ENCODE data around the gene GALNT14.

The GALNT14 gene

GRCh38 chr2:30936977-30937376 lies 201.3 kb downstream of the GALNT14 start:
- H2AK5ac ChIP-seq (ENCODE audit: low read length, severe bottlenecking) = no peak overlapping the region
- peaks cover 0 to 29% of the 10 kb centered on the region in 2 experiments for H3K27me3 ChIP-seq (ENCODE audit: control insufficient read depth in 1 of 2, insufficient read depth in 1 of 2, low read length in 2 of 2)
- no peaks in the 10 kb centered on the region for H3K9me3 ChIP-seq (ENCODE audit: control insufficient read depth, low read length)
- no peak overlapping the region for H3K9ac ChIP-seq (ENCODE audit: low read length)
- H3K79me1 ChIP-seq (replicated peaks; ENCODE audit: low read length, poor library complexity, severe bottlenecking) = no peaks in the 10 kb centered on the region
- no peak overlapping the region for H3K4me2 ChIP-seq (ENCODE audit: low read length, poor library complexity, severe bottlenecking)
- H4K91ac ChIP-seq (ENCODE audit: low read length) = no peak overlapping the region
- H2BK15ac ChIP-seq (ENCODE audit: low read depth, poor library complexity, severe bottlenecking) = no peak overlapping the region
- no peak overlapping the region for H3K27ac ChIP-seq (ENCODE audit: low read length, poor library complexity, severe bottlenecking)
- no peak overlapping the region for H2AFZ ChIP-seq (ENCODE audit: low read depth, low read length)
- H3K14ac ChIP-seq (ENCODE audit: low read length in 2 of 2) = no peak overlapping the region
- H3K4ac ChIP-seq (ENCODE audit: low read depth in 1 of 2, low read length in 2 of 2) = no peak overlapping the region
- no peak overlapping the region for H3K18ac ChIP-seq (ENCODE audit: low read depth in 1 of 2, low read length in 2 of 2)
- no peak overlapping the region for H2BK5ac ChIP-seq (ENCODE audit: low read depth, low read length, poor library complexity, severe bottlenecking)
- no peak overlapping the region for H4K8ac ChIP-seq (ENCODE audit: low read length)
- no peak for DNase-seq
- no peak overlapping the region for H2BK120ac ChIP-seq (ENCODE audit: low read depth, low read length)
- WGBS = 58% methylated on average over 2 of the region's 2 CpGs
- H2BK12ac ChIP-seq (ENCODE audit: low read length in 2 of 2) = no peak overlapping the region
- H3K23ac ChIP-seq (ENCODE audit: low read length in 2 of 2) = no peak overlapping the region
- peaks cover 0 to 48% of the 10 kb centered on the region in 2 experiments for H3K36me3 ChIP-seq (ENCODE audit: control insufficient read depth in 1 of 2, insufficient read depth in 2 of 2, low read depth in 1 of 2, low read length in 2 of 2)
- H3K4me1 ChIP-seq (ENCODE audit: control insufficient read depth, insufficient read depth, low read depth, low read length) = no peaks in the 10 kb centered on the region
- no peak overlapping the region for H3K4me3 ChIP-seq (ENCODE audit: insufficient read depth in 1 of 2, low read depth in 1 of 2, low read length in 2 of 2)

- Histone ChIP-seq H2BK12ac (ENCODE audit: low read length in 2 of 2) (no peak overlapping the region), H3K14ac (ENCODE audit: low read length in 2 of 2) (no peak overlapping the region), H4K8ac (ENCODE audit: low read length) (no peak overlapping the region), H2BK120ac (ENCODE audit: low read depth, low read length) (no peak overlapping the region), H3K4me3 (ENCODE audit: insufficient read depth in 1 of 2, low read depth in 1 of 2, low read length in 2 of 2) (no peak overlapping the region), H3K4ac (ENCODE audit: low read depth in 1 of 2, low read length in 2 of 2) (no peak overlapping the region), H3K27me3 (ENCODE audit: control insufficient read depth in 1 of 2, insufficient read depth in 1 of 2, low read length in 2 of 2) (peaks cover 0 to 22% of the 10 kb centered on the region in 2 experiments), H3K27ac (ENCODE audit: low read length, poor library complexity, severe bottlenecking) (no peak overlapping the region), H2AK5ac (ENCODE audit: low read length, severe bottlenecking) (no peak overlapping the region), H2AFZ (ENCODE audit: low read depth, low read length) (no peak overlapping the region), H3K23ac (ENCODE audit: low read length in 2 of 2) (no peak overlapping the region), H3K4me1 (ENCODE audit: control insufficient read depth, insufficient read depth, low read depth, low read length) (no peaks in the 10 kb centered on the region), H3K9me3 (ENCODE audit: control insufficient read depth, low read length) (no peaks in the 10 kb centered on the region), H3K18ac (ENCODE audit: low read depth in 1 of 2, low read length in 2 of 2) (no peak overlapping the region), H3K79me1 (replicated peaks; ENCODE audit: low read length, poor library complexity, severe bottlenecking) (no peaks in the 10 kb centered on the region), H3K36me3 (ENCODE audit: control insufficient read depth in 1 of 2, insufficient read depth in 2 of 2, low read depth in 1 of 2, low read length in 2 of 2) (peaks cover 0 to 50% of the 10 kb centered on the region in 2 experiments), H2BK15ac (ENCODE audit: low read depth, poor library complexity, severe bottlenecking) (no peak overlapping the region), H2BK5ac (ENCODE audit: low read depth, low read length, poor library complexity, severe bottlenecking) (no peak overlapping the region), H3K9ac (ENCODE audit: low read length) (no peak overlapping the region), H3K4me2 (ENCODE audit: low read length, poor library complexity, severe bottlenecking) (no peak overlapping the region), H4K91ac (ENCODE audit: low read length) (no peak overlapping the region)
- no peak for DNase-seq
- 77% methylated on average over 7 of the region's 8 CpGs for WGBS
These were observed 202.4 kb downstream of the GALNT14 start for GRCh38 chr2:30935795-30936194.

GRCh38 chr2:30934066-30934465 lies 204.2 kb downstream of the GALNT14 start:
- Histone ChIP-seq H2BK5ac (ENCODE audit: low read depth, low read length, poor library complexity, severe bottlenecking) (no peak overlapping the region), H3K23ac (ENCODE audit: low read length in 2 of 2) (no peak overlapping the region), H3K27ac (ENCODE audit: low read length, poor library complexity, severe bottlenecking) (no peak overlapping the region), H3K79me1 (replicated peaks; ENCODE audit: low read length, poor library complexity, severe bottlenecking) (no peaks in the 10 kb centered on the region), H3K9me3 (ENCODE audit: control insufficient read depth, low read length) (no peaks in the 10 kb centered on the region), H2BK12ac (ENCODE audit: low read length in 2 of 2) (no peak overlapping the region), H3K9ac (ENCODE audit: low read length) (no peak overlapping the region), H3K18ac (ENCODE audit: low read depth in 1 of 2, low read length in 2 of 2) (no peak overlapping the region), H2BK15ac (ENCODE audit: low read depth, poor library complexity, severe bottlenecking) (no peak overlapping the region), H2AK5ac (ENCODE audit: low read length, severe bottlenecking) (no peak overlapping the region), H3K36me3 (ENCODE audit: control insufficient read depth in 1 of 2, insufficient read depth in 2 of 2, low read depth in 1 of 2, low read length in 2 of 2) (peaks cover 0 to 51% of the 10 kb centered on the region in 2 experiments), H2BK120ac (ENCODE audit: low read depth, low read length) (no peak overlapping the region), H3K14ac (ENCODE audit: low read length in 2 of 2) (no peak overlapping the region), H2AFZ (ENCODE audit: low read depth, low read length) (no peak overlapping the region), H3K4me1 (ENCODE audit: control insufficient read depth, insufficient read depth, low read depth, low read length) (no peaks in the 10 kb centered on the region), H3K27me3 (ENCODE audit: control insufficient read depth in 1 of 2, insufficient read depth in 1 of 2, low read length in 2 of 2) (peaks cover 0 to 9% of the 10 kb centered on the region in 2 experiments), H4K8ac (ENCODE audit: low read length) (no peak overlapping the region), H4K91ac (ENCODE audit: low read length) (no peak overlapping the region), H3K4me2 (ENCODE audit: low read length, poor library complexity, severe bottlenecking) (no peak overlapping the region), H3K4me3 (ENCODE audit: insufficient read depth in 1 of 2, low read depth in 1 of 2, low read length in 2 of 2) (no peak overlapping the region), H3K4ac (ENCODE audit: low read depth in 1 of 2, low read length in 2 of 2) (no peak overlapping the region)
- 70% methylated on average over 7 of the region's 7 CpGs for WGBS
- DNase-seq = no peak

- H3K27ac ChIP-seq (ENCODE audit: low read length, poor library complexity, severe bottlenecking) = no peak overlapping the region
These were observed 204.7 kb downstream of the GALNT14 start for GRCh38 chr2:30933496-30933895.

More at GRCh38 chr2:30933496-30933895, 204.7 kb downstream of the GALNT14 start:
- no peak overlapping the region for H3K14ac ChIP-seq (ENCODE audit: low read length in 2 of 2)
- no peaks in the 10 kb centered on the region for H3K4me1 ChIP-seq (ENCODE audit: control insufficient read depth, insufficient read depth, low read depth, low read length)
- H3K27me3 ChIP-seq (ENCODE audit: control insufficient read depth in 1 of 2, insufficient read depth in 1 of 2, low read length in 2 of 2) = peaks cover 0 to 4% of the 10 kb centered on the region in 2 experiments
- H2BK12ac ChIP-seq (ENCODE audit: low read length in 2 of 2) = no peak overlapping the region
- no peak overlapping the region for H2AK5ac ChIP-seq (ENCODE audit: low read length, severe bottlenecking)
- no peak overlapping the region for H4K8ac ChIP-seq (ENCODE audit: low read length)
- no peak overlapping the region for H3K9ac ChIP-seq (ENCODE audit: low read length)
- no peak for DNase-seq
- H3K4me3 ChIP-seq (ENCODE audit: insufficient read depth in 1 of 2, low read depth in 1 of 2, low read length in 2 of 2) = no peak overlapping the region
- no peak overlapping the region for H2BK5ac ChIP-seq (ENCODE audit: low read depth, low read length, poor library complexity, severe bottlenecking)
- no peak overlapping the region for H3K4ac ChIP-seq (ENCODE audit: low read depth in 1 of 2, low read length in 2 of 2)
- H3K18ac ChIP-seq (ENCODE audit: low read depth in 1 of 2, low read length in 2 of 2) = no peak overlapping the region
- 63% methylated on average over 5 of the region's 5 CpGs for WGBS
- no peak overlapping the region for H3K4me2 ChIP-seq (ENCODE audit: low read length, poor library complexity, severe bottlenecking)
- H2AFZ ChIP-seq (ENCODE audit: low read depth, low read length) = no peak overlapping the region
- H3K9me3 ChIP-seq (ENCODE audit: control insufficient read depth, low read length) = no peaks in the 10 kb centered on the region
- no peak overlapping the region for H4K91ac ChIP-seq (ENCODE audit: low read length)
- H2BK120ac ChIP-seq (ENCODE audit: low read depth, low read length) = no peak overlapping the region
- H3K36me3 ChIP-seq (ENCODE audit: control insufficient read depth in 1 of 2, insufficient read depth in 2 of 2, low read depth in 1 of 2, low read length in 2 of 2) = peaks cover 0 to 54% of the 10 kb centered on the region in 2 experiments
- no peak overlapping the region for H3K23ac ChIP-seq (ENCODE audit: low read length in 2 of 2)
- no peaks in the 10 kb centered on the region for H3K79me1 ChIP-seq (replicated peaks; ENCODE audit: low read length, poor library complexity, severe bottlenecking)
- H2BK15ac ChIP-seq (ENCODE audit: low read depth, poor library complexity, severe bottlenecking) = no peak overlapping the region

Measured in mesenchymal stem cell (in vitro differentiated cells and primary cell).